ENCODE data around the gene CHST6. TPM values are rescaled to one million over a fixed set of nuclear protein-coding genes. Genes with fewer than 3 reads are reported as not detected.

CHST6 gene
- total RNA-seq, 4 donors from 2014 or later = 0.52 to 4.4 TPM; not detected in 2

DNA sequence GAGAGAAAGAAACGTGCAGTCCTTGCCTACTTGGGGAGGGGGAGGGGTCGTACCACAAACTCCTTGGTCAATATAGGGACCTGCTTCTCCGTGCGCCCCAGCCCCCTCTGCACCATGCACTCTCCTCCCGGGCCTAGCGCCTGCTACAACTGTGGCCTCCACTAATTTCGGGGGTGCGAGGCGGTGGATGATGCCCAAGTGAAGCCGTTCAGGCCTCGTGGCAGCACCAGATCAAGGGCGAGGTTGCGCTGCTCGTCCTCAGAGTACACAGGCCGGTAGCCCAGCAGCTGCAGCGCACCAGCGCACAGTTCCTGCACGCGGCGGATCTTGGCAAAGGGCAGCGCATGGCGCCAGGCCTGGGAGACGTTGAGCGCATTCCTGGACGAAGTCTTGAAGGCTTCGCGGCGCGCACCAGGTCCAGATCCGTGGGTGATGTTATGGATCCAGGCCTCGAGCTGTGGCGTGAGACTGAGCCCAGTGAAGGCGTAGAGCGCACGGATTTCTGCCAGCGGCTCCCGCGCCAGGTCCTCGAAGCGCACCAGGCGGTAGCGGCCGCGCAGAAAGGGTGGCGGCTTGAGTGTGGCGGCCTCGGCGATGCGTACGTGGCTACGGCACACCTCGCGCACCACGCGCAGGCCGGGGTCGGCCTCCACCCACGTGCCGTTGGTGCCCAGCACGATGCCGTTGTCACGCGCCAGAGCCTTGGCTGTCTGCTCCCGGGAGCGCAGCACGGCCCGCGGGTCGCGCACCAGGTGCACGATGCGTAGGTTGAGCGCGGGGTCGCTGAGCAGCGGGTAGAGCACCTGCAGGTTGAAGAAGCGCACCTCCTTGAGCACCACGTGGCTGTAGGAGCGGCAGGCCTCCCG is 16.5 kb downstream of the CHST6 start:
- no peak for DNase-seq
- H3K27ac ChIP-seq = no peak overlapping the region
- H3K27me3 ChIP-seq = no peaks in the 10 kb centered on the region
- H3K4me1 ChIP-seq = no peaks in the 10 kb centered on the region
- no peak overlapping the region for H3K4me3 ChIP-seq
- no peaks in the 10 kb centered on the region for H3K9me3 ChIP-seq
- intact Hi-C loops (cut with DNase I; ENCODE audit: low total_unique reads) = loop anchor here (10.0 kb wide), 1 partner anchor 276 kb away; no protein-coding TSS in a partner anchor
- no peaks in the 10 kb centered on the region for H3K36me3 ChIP-seq
- TF ChIP-seq, protein P1, sequence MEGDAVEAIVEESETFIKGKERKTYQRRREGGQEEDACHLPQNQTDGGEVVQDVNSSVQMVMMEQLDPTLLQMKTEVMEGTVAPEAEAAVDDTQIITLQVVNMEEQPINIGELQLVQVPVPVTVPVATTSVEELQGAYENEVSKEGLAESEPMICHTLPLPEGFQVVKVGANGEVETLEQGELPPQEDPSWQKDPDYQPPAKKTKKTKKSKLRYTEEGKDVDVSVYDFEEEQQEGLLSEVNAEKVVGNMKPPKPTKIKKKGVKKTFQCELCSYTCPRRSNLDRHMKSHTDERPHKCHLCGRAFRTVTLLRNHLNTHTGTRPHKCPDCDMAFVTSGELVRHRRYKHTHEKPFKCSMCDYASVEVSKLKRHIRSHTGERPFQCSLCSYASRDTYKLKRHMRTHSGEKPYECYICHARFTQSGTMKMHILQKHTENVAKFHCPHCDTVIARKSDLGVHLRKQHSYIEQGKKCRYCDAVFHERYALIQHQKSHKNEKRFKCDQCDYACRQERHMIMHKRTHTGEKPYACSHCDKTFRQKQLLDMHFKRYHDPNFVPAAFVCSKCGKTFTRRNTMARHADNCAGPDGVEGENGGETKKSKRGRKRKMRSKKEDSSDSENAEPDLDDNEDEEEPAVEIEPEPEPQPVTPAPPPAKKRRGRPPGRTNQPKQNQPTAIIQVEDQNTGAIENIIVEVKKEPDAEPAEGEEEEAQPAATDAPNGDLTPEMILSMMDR (IDR thresholded peaks at IDR 0.05) = no peak
- no peak for TF ChIP-seq POLR2A (IDR thresholded peaks at IDR 0.05)

DNA sequence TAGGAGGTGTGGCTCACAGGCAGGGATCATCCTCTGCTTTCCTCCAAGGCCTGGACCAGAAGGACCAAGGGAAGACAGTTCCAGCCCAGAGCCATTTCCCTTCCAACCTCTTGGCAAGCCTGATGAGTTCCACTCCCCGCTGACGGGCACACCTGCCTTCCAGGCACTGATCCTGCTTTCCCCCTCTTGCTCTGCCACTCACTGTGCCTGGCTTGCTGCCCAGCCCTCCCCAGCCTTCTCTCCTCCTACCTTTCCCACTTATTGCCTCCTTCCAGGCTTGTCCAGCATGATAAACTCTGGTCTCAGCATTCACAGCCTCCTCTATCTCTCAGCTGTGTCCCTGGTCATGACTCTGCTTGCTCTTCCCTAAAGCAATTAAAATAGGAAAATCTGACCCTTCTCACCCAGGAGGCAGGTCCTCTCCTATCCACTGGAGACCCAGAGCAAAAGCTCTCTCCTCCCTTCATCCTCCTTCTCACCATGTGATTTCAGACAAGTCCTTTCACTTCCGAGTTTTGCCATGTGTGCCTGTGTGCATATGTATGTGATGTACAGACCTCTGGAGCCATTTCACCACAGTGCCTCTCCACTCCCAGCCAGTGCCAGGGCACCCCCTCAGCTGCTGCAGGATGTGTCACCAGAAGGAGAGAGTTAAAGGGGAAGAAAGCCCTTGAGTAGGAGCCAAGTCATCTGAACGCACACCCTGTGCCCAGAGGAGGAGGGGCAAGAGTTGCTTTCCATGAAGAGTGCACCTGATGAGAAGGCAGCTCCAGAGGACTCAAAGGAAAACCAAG is 17.4 kb downstream of the CHST6 start:
- Histone ChIP-seq H3K27ac (no peak overlapping the region), H3K36me3 (no peaks in the 10 kb centered on the region), H3K27me3 (no peaks in the 10 kb centered on the region), H3K9me3 (no peaks in the 10 kb centered on the region), H3K4me3 (no peak overlapping the region), H3K4me1 (no peaks in the 10 kb centered on the region)
- intact Hi-C loops (cut with DNase I; ENCODE audit: low total_unique reads) = loop anchor here (10.0 kb wide), 1 partner anchor 277 kb away; no protein-coding TSS in a partner anchor
- TF ChIP-seq POLR2A (IDR thresholded peaks at IDR 0.05) = no peak
- TF ChIP-seq, protein P1 (IDR thresholded peaks at IDR 0.05) = no peak
- no peak for DNase-seq

DNA sequence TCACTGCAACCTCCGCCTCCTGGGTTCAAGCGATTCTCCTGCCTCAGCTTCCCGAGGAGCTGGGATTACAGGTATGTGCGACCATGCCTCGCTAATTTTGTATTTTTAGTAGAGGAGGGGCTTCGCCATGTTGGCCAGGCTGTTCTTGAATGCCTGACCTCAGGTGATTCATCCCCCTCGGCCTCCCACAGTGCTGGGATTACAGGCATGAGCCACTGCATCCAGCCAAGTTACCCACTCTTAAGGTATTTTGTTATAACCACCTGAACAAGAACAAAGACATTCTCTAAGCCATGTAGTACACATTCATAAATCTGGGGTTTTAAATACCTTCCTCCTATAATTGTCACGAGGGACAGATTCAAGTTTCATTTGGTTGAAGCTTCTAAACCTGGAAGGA is 18.4 kb downstream of the CHST6 start:
- intact Hi-C loops (cut with DNase I; ENCODE audit: low total_unique reads) = loop anchor here (10.0 kb wide), 1 partner anchor 278 kb away; no protein-coding TSS in a partner anchor

DNA sequence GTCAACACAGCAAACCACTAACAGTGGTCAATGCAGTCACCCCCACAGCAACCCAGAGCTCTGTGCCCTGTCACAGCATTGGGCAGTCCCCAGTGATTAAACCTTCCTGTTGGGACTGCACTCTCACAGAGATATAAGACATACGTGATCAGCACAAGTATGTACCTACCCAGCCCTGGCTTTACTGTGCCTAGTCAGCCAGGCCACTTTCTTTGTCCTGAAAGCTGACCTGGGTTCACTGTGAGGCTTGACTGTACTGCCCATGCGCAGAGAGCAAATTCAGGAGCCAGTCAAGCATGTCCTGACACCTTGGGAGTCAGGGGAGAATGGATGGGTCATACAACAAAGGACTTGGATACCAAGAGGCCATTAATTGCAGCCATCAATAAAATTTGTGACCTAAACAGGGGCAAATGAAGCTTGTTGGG is 19.8 kb downstream of the CHST6 start:
- H3K27me3 ChIP-seq = no peaks in the 10 kb centered on the region
- H3K4me1 ChIP-seq = no peaks in the 10 kb centered on the region
- DNase-seq = no peak
- no peaks in the 10 kb centered on the region for H3K36me3 ChIP-seq
- H3K4me3 ChIP-seq = no peak overlapping the region
- no peaks in the 10 kb centered on the region for H3K9me3 ChIP-seq
- H3K27ac ChIP-seq = no peak overlapping the region
- intact Hi-C loops (cut with DNase I; ENCODE audit: low total_unique reads) = loop anchor here (10.0 kb wide), 1 partner anchor 279 kb away; no protein-coding TSS in a partner anchor
- TF ChIP-seq POLR2A (IDR thresholded peaks at IDR 0.05) = no peak
- TF ChIP-seq, protein P1 (IDR thresholded peaks at IDR 0.05) = no peak

More for the DNA sequence above, 18.4 kb downstream of the CHST6 start:
- Histone ChIP-seq H3K4me3 (no peak overlapping the region), H3K4me1 (no peaks in the 10 kb centered on the region), H3K27ac (no peak overlapping the region), H3K36me3 (no peaks in the 10 kb centered on the region), H3K27me3 (no peaks in the 10 kb centered on the region), H3K9me3 (no peaks in the 10 kb centered on the region)
- no peak for TF ChIP-seq POLR2A (IDR thresholded peaks at IDR 0.05)
- TF ChIP-seq, protein P1 (IDR thresholded peaks at IDR 0.05) = no peak
- DNase-seq = no peak
